GM19463 (cell line): ENCODE measurements around the gene ONECUT1.

Source experiments
- ATAC-seq: cut with Tn5 transposase; IDR thresholded peaks from one replicate; pipeline ENCODE4 v1.9.1; 2021; ENCODE audit warnings: mild to moderate bottlenecking, moderate library complexity; ENCODE audit not compliant: unreplicated experiment

The ONECUT1 gene

GRCh38 chr15:52797625-52798501 lies 7.7 kb upstream of the ONECUT1 start:
- no peak for ATAC-seq

- ATAC-seq = no peak
Measured at GRCh38 chr15:52796753-52797520, 6.8 kb upstream of the ONECUT1 start.

- no peak for ATAC-seq
Measured at GRCh38 chr15:52796228-52796521, 6.0 kb upstream of the ONECUT1 start.

GRCh38 chr15:52795464-52796227 lies 5.5 kb upstream of the ONECUT1 start:
- ATAC-seq = no peak

GRCh38 chr15:52794665-52795463 lies 4.7 kb upstream of the ONECUT1 start:
- ATAC-seq = no peak

GRCh38 chr15:52791776-52792175 lies 1.6 kb upstream of the ONECUT1 start:
- no peak for ATAC-seq

- no peak for ATAC-seq
Measured at GRCh38 chr15:52790941-52791751, 1.0 kb upstream of the ONECUT1 start.

GRCh38 chr15:52789601-52790168 lies 451 bp downstream of the ONECUT1 start:
- ATAC-seq = no peak

- ATAC-seq = no peak
Measured at GRCh38 chr15:52789008-52789600, 1.0 kb downstream of the ONECUT1 start.

- no peak for ATAC-seq
Measured at GRCh38 chr15:52788099-52788986, 1.8 kb downstream of the ONECUT1 start.

- no peak for ATAC-seq
Measured at GRCh38 chr15:52787549-52788098, 2.5 kb downstream of the ONECUT1 start.

- ATAC-seq = no peak
Measured at GRCh38 chr15:52787123-52787503, 3.0 kb downstream of the ONECUT1 start.

- ATAC-seq = no peak
Measured at GRCh38 chr15:52786436-52787122, 3.6 kb downstream of the ONECUT1 start.

- no peak for ATAC-seq
Measured at GRCh38 chr15:52785672-52786406, 4.3 kb downstream of the ONECUT1 start.

- no peak for ATAC-seq
Measured at GRCh38 chr15:52784799-52785671, 5.1 kb downstream of the ONECUT1 start.
